ENCODE data around the gene LRP11.
"Not testable (repeated sequence)": the region's sequence is repeated elsewhere in the genome, so short reads cannot be mapped to it uniquely, and the experiment has no call there.

The LRP11 gene, protein sequence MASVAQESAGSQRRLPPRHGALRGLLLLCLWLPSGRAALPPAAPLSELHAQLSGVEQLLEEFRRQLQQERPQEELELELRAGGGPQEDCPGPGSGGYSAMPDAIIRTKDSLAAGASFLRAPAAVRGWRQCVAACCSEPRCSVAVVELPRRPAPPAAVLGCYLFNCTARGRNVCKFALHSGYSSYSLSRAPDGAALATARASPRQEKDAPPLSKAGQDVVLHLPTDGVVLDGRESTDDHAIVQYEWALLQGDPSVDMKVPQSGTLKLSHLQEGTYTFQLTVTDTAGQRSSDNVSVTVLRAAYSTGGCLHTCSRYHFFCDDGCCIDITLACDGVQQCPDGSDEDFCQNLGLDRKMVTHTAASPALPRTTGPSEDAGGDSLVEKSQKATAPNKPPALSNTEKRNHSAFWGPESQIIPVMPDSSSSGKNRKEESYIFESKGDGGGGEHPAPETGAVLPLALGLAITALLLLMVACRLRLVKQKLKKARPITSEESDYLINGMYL
- 0.37 to 2.9 (median 1.1) reads per million in 18 experiments for total RNA-seq

DNA sequence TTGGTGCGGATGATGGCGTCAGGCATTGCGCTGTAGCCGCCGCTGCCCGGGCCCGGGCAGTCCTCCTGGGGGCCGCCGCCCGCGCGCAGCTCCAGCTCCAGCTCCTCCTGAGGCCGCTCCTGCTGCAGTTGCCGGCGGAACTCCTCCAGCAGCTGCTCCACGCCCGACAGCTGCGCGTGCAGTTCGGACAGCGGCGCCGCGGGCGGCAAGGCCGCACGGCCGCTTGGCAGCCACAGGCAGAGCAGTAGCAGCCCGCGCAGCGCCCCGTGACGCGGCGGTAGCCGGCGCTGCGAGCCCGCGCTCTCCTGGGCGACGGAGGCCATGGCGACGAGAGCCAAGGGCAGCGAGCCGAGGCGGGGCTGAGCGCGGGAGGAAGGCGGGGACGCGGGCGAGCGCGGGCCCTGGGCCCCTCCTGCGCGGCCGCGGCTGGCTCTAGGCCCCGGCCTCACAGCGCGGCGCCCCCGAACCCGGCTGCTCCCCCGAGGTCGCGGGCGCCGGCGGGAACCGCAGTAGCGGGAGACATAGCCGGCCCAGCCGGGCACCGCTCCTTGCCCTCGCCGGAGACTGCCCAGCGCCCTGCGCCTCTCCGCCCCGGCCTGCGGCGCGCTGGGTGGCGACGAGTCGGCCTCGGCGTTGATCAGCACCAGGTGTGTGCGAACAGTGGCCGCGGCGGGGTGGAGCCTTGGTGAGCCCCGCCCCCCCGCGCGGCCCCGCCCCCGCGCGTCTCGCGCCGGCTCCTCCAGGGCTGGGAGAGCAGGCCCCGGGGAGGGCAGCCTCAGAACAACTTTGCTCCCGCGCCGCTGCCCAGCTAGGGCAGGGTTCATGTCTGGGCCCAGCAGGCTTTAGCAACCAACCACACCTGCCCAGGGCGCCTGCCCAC lies at the start of gene LRP11:
LRP11 (minus strand) TSS at position 662 of the 880 bp plus-strand sequence; CDS start at position 323, 339 bp downstream.
- peak; percentile 70 to 81 for DNase-seq

GRCh38 chr6:149913540-149914240 lies 49.5 kb upstream of the LRP11 start:
- DNase-seq: no peak

GRCh38 chr6:149913085-149913484 lies 48.9 kb upstream of the LRP11 start:
- no peak for DNase-seq

GRCh38 chr6:149912680-149913079 lies 48.5 kb upstream of the LRP11 start:
- DNase-seq: not testable (repeated sequence)

- no peak for DNase-seq
Measured at GRCh38 chr6:149910721-149911151, 46.6 kb upstream of the LRP11 start.

DNA sequence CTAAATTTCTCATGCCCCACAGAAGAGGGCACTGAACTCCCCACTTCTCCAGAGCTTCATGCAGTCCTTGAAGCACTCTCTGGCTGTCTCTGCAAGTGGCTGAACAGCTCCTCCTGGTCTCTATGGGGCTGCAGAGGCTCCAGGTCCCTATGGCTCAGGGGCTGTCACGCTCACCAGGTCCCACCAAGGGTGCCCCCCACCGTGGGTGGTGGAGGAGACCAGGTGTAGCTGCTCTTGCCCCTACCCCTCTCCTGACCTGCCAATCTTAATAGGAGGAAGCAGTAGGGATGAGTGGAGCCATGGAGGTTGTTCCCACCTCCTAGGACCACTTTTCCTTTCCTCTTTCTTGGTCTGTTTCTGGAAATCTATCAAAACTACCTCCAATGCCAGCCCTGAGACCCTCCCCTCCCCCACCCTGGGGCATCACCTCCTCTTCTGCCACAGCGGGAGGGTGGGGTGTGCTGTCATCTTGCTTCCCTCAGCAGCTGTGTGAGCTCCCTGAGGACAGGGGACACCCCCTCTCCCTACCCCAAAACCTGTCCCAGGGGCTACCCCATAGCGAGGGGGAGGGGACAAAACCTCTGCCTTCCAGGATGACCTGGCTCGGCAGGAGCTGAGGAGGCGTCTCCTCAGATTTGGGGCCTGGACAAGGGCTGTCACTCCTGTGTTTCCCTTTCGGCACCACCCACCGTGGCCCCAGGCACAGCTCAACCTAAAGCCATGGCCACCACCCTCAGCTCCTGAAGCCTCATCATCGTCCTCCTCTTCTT lies 45.7 kb upstream of the LRP11 start:
- no peak for DNase-seq

GRCh38 chr6:149908480-149908879 lies 44.3 kb upstream of the LRP11 start:
- DNase-seq: not testable (repeated sequence)

DNA sequence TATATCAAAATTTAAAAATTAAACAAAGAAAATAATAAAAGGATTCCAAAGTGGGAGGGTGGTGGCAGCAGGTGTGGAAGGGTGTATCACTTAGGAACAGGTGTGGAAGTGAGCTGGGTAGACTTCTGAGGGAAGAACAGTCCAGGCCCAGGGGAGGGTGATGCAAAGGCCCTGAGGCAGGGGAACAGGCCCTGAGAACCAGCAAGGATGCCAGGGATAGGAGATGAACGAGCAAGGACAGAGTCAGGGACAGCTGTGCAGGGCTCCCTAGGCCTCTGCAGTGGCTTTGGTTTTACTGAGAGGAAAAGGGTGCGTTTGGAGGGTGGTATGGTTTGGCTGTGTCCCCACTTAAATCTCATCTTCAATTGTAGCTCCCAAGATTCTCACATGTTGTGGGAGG lies 43.2 kb upstream of the LRP11 start:
- no peak for DNase-seq

- DNase-seq: no peak
Measured at GRCh38 chr6:149906405-149906804, 42.2 kb upstream of the LRP11 start.

DNA sequence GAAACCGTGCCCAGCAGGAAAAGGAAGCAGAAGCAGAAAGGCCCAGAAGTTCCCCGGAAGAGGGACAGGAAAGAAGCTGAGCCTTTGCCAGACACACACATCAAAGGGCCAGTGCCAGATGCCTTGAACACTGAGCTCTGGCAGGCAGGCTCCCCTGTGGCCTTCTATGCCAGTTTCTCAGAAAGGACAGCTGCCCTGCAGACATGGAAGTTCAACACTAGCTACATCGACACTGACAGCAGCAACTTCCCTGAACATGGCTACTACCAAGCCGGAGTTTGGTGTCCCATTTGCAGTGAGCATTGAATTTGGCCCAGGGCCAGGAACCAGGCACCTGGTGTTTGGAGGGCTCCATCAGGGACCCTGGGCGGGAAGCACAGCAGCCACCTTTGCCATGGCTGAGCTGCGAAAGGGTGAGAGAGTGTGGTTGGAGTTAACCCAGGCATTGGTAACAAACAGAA lies 41.8 kb upstream of the LRP11 start:
- no peak for DNase-seq

DNA sequence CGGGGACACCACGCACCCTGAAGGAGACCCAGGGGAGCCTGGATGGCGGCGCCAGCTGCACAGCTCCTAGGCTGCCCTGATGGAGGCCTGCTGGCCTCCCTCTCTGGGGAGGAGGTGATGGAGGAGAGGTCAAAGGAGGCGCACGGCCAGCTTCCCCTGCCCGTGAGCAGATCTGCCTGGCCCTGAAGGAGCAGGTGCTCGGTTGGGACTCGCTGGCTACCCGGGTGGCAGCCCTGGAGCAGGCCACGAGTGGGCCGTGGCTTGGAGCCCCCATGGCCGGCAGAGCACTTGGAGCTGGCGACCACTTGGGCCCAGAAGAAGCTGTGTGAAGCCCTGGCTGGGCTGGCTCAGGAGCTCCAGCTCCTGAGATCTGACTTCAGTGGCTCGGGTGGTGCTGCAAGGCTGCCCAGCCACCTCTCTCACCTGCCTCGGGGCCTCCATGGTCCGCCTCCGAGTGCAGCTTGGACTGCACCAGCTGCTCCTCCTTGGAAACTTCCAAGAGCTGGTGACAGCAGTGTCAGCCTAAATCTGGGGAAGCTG lies 41.3 kb upstream of the LRP11 start:
- DNase-seq: no peak

DNA sequence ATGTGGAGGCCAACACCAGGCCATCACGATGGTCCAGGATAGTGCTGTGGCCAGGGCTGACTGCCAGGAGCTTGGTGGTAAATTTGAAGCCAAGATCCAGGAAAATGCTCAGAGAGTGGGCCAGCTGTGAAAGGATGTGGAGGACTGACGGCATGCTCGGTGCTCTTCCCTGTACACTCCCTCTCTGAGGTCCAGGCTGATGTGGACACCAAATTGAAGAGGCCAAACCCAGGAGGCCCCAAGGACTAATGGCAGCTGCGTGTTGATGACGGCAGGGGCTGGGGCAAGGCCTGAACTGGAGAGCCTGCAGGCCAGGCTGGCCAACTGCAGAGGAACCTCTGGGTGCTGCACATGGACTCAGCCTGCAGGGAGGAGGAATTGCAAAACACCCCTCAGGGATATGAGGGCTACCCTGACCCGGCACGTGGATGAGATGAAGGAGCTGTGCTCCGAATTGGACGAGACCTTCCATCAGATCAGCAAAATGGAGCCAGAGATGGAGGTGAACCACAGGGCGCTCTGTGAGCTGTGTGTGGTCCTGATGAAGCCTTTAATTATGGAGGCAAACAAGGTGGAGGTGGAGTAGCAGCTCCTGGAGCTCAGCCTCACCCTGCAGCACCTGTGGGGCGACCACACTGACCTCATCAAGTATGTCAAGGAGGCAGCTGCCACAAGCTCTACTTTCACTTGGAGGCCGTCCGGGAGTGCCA lies 40.7 kb upstream of the LRP11 start:
- DNase-seq: no peak

DNA sequence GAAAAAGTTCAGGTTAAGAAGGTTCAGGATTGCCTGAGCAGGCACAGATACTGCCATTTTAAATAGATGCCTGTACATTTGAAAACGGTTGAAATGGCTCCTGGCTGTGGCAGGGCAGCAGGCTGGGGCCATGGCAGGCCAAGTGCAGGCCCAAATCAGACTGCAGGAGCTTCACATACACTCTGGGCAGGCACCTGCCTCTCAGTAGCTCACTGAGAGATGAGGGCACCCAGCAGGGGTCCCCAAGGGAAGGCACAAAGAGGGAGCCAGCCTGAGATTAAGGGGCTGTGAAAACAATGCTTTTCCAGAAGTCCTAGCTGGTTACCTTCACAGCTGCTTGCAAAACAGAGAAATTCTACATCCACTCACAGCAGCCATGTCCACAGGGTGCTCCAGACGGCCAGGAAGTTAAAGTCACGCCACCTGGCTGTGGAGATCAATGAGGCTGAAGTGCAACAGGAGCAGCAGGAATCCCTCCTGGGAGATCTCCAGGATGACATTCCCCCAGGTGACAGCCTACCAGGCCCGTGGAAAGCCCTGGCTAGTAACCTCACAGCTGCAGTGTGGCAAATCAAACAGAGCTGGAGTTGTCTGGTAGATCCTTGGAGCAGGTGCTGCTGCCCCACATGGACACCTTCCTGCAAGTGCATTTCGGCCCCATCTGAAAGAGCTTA lies 39.9 kb upstream of the LRP11 start:
- no peak for DNase-seq

DNA sequence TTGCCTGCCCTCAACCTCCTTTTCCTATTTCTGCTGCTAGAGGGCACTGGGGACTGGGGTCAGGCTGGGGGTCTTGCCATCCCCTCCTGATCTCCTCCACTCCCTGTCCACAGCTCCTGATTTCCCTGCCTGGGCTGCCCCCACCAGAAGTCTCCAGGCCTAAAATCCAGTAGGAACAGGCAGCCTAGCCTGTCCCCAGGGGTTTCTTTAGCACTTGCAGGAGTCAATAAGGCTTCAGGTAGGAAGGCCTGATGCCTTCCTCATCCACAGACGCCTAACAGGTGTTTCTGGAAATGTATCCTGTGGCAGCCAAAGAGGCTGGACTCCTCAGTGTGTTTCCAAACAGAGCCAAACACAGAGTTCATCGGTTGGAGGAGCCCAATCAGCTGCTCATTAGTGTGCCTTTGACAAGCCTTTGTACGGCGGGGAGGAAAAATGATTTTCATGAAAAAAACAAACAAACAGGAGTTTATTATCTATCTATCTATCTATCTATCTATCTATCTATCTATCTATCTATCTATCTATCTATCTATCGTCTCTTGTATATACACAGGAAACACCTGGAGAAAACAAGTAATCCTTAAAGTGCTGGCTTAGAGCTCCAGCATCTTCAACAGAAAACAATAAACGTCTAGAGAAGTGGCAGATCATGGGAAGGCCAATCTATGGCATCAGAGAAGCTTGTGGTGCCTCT lies 37.4 kb upstream of the LRP11 start:
- DNase-seq: no peak

DNA sequence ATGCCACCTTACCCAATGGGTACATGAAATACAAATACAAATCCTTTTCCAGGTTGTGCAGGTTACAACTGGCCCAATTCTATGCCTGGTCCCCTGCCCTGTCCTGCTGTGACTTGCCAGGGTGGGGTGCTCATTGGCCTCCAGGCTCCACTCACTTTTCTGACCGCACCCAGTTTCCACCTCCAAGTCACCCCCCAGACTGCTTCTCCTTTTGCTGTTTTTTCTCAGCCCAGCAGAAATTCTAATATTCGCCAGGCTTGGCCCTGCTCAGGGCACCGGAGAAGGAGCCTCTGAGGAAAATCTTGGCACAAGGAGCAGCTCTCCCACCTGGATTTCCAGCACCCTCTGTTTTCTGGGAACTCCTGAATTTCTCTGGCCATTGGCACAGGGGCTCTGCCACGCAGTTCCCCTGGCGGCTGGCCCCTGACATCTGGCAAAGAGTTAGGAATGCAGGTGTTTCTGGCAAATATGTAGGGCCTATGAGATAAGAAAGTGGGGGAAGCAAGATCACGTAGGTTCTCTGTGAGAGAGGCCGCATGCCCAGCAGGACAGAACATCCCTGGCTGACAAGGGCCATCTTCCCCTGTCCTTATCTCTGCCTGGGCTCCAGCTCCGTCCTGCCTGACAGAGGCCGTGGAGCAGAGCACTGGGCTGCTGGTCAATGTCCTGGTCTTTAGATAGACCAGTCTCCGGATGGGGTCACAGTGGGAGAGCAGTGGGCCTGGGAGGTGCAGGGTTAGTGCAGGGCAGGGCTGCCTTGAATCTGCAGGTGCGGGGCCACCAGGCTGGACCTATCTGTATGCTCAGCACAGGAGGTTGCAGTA lies 36.7 kb upstream of the LRP11 start:
- DNase-seq: no peak

DNA sequence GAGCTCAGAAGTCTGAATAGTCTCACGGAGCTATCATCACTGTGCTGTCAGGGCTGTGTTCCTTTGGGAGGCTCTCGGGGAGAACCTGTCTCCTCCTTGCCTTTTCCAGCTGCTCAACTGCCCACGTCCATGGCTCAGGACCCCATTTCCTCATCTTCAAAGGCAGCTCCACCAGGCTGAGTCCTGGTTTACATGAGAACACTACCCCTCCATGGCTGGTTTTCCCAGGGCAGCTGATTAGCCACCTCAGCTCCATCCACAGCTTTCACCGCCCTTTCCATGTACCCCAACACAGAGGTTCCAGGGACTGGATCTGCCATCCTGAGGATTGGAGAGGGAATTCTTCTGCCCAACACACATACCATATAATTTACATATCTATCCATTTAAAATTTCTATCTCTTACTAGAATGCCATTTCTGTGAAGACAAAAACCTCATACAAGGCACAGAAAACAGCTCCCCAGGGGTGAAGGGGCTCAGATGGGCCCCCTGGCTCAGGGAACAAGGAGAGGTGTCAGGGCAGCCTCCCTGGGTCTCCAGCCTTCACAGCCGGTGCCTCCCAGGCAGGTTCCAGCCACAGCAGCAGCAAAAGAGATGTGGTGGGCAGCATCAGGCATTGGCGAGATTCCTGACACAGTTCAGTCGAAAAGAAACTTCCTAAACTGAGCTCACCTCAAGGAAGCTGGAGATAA lies 35.9 kb upstream of the LRP11 start:
- no peak for DNase-seq

DNA sequence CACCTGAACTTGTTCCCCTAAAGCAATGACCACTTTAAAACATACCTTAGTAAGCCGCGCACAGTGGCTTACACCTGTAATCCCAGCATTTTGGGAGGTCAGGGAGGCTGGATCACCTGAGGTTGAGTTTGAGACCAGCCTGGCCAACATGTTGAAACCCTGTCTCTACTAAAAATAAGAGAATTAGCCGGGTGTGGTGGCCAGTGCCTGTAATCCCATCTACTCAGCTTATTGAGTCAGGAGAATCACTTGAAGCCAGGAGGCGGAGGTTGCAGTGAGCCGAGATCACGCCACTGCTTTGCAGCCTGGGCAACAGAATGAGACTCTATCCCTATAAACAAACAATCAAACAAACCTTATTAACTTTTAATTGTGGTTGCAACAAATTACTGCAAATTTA lies 35.3 kb upstream of the LRP11 start:
- DNase-seq: no peak

DNA sequence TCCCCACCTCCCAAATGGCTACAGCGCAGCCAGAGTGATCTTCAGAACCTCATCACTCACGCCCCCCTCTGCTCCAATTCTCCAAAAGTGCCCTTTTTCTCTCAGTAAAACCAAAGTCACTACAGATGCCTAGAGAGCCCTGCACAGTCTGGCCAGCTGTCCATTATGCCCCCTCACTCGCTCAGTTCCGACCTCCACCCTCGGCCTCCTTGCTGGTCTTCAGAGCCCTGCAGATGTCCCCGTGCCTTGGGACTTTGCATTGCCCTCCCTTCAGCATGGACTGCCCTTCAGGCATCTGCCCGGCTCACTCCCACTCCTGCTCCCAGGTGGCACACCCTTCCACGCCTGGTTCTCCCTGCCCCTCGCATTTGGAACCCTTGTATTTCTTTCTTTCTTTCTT lies 34.8 kb upstream of the LRP11 start:
- DNase-seq: no peak
